Thymus (tissue), 11 donors: ENCODE results near the gene DNAJA3. TPM values are rescaled to one million over a fixed set of nuclear protein-coding genes. Genes with fewer than 3 reads are reported as not detected.

Experiments used
- DNase-seq, 9 donors: peaks; one replicate each; pipeline ENCODE4 v3.0.0-alpha.2; 2013; ENCODE audit warnings: low spot score in 9 of 9, low read depth in 6 of 9, missing footprints in 1 of 9
- H3K27ac ChIP-seq, 2 donors: one replicate each; pipeline ENCODE4 v1.5.1; 2013; ENCODE audit warnings: control low read depth in 1 of 2, low read depth in 1 of 2, low read length in 1 of 2, mild to moderate bottlenecking in 1 of 2, moderate library complexity in 1 of 2
- H3K27me3 ChIP-seq, 2 donors: one replicate each; pipeline ENCODE4 v1.5.1; 2013; ENCODE audit warnings: low read length in 1 of 2; ENCODE audit not compliant: control insufficient read depth in 2 of 2, insufficient read depth in 1 of 2
- H3K36me3 ChIP-seq, 2 donors: one replicate each; pipeline ENCODE4 v1.5.1; 2013; ENCODE audit warnings: low read length in 1 of 2, mild to moderate bottlenecking in 1 of 2, moderate library complexity in 1 of 2; ENCODE audit not compliant: control insufficient read depth in 2 of 2, insufficient read depth in 2 of 2
- H3K4me1 ChIP-seq, 2 donors: one replicate each; pipeline ENCODE4 v1.5.1; 2013; ENCODE audit warnings: low read length in 2 of 2; ENCODE audit not compliant: control insufficient read depth in 2 of 2, insufficient read depth in 2 of 2
- H3K4me3 ChIP-seq, 2 donors: one replicate each; pipeline ENCODE4 v1.5.1; 2013; ENCODE audit warnings: low read length in 2 of 2, control low read depth in 1 of 2, mild to moderate bottlenecking in 1 of 2
- H3K9me3 ChIP-seq, 2 donors: one replicate each; pipeline ENCODE4 v1.5.1; 2013; ENCODE audit warnings: low read length in 1 of 2, mild to moderate bottlenecking in 1 of 2; ENCODE audit not compliant: control insufficient read depth in 2 of 2, insufficient read depth in 1 of 2
- WGBS: extraction: QIAGEN DNeasy Blood & Tissue Kit; methylation state at CpG from one replicate; pipeline ENCODE4 v1.1.7; 2013; 5-methylcytosine and 5-hydroxymethylcytosine counted together
- polyA plus RNA-seq: library from polyadenylated mRNA; stranded (reverse); fragments of 200-250 nt; gene quantifications from one replicate; pipeline ENCODE4 v1.2.3, GENCODE V29; 2013
- total RNA-seq: library from RNA; stranded (reverse); fragments of 120-200 nt; gene quantifications from one replicate; pipeline ENCODE4 v1.2.4, GENCODE V29; 2013
- donor health status: healthy.

The DNAJA3 gene
- total and polyA plus RNA-seq, 2 donors = 25.8 to 28.4 TPM

- Histone ChIP-seq H3K9me3 (peaks cover 0 to 3% of the 10 kb centered on the region in 2 donors), H3K36me3 (peaks cover 47 to 83% of the 10 kb centered on the region in 2 donors), H3K27me3 (no peaks in the 10 kb centered on the region), H3K4me3 (no peak overlapping the region), H3K4me1 (peaks cover 0 to 2% of the 10 kb centered on the region in 2 donors), H3K27ac (no peak overlapping the region)
- no peak for DNase-seq
- 98% methylated on average over 11 of the region's 11 CpGs for WGBS
Measured at GRCh38 chr16:4385789-4386450, 39.7 kb upstream of the DNAJA3 start.

GRCh38 chr16:4386451-4386805 lies 39.2 kb upstream of the DNAJA3 start:
- Histone ChIP-seq H3K4me3 (no peak overlapping the region), H3K27me3 (no peaks in the 10 kb centered on the region), H3K9me3 (peaks cover 0 to 3% of the 10 kb centered on the region in 2 donors), H3K4me1 (peaks cover under 1 to 3% of the 10 kb centered on the region in 2 donors), H3K27ac (no peak overlapping the region), H3K36me3 (peaks cover 47 to 77% of the 10 kb centered on the region in 2 donors)
- no peak for DNase-seq
- 93% methylated on average over 8 of the region's 8 CpGs for WGBS

- peaks cover 47 to 74% of the 10 kb centered on the region in 2 donors for H3K36me3 ChIP-seq
- WGBS = 98% methylated on average over 10 of the region's 10 CpGs
Measured at GRCh38 chr16:4386951-4387565, 38.6 kb upstream of the DNAJA3 start.

GRCh38 chr16:4387781-4388180 lies 37.9 kb upstream of the DNAJA3 start:
- DNase-seq = no peak
- Histone ChIP-seq H3K36me3 (peaks cover 47 to 73% of the 10 kb centered on the region in 2 donors), H3K4me1 (peaks cover 7 to 16% of the 10 kb centered on the region in 2 donors)

More at GRCh38 chr16:4386951-4387565, 38.6 kb upstream of the DNAJA3 start:
- Histone ChIP-seq H3K4me3 (no peak overlapping the region), H3K4me1 (peaks cover 6 to 9% of the 10 kb centered on the region in 2 donors), H3K27me3 (no peaks in the 10 kb centered on the region), H3K9me3 (peaks cover 0 to 3% of the 10 kb centered on the region in 2 donors), H3K27ac (no peak overlapping the region)
- no peak for DNase-seq

GRCh38 chr16:4388271-4389021 lies 37.2 kb upstream of the DNAJA3 start:
- peaks cover 7 to 21% of the 10 kb centered on the region in 2 donors for H3K4me1 ChIP-seq

More at GRCh38 chr16:4387781-4388180, 37.9 kb upstream of the DNAJA3 start:
- WGBS = 98% methylated on average over 20 of the region's 20 CpGs
- H3K9me3 ChIP-seq = peaks cover 0 to 3% of the 10 kb centered on the region in 2 donors
- H3K27me3 ChIP-seq = no peaks in the 10 kb centered on the region
- no peak overlapping the region for H3K4me3 ChIP-seq
- no peak overlapping the region for H3K27ac ChIP-seq

GRCh38 chr16:4389051-4389955 lies 36.4 kb upstream of the DNAJA3 start:
- H3K36me3 ChIP-seq = peaks cover 52 to 74% of the 10 kb centered on the region in 2 donors
- 96% methylated on average over 27 of the region's 27 CpGs for WGBS
- H3K27ac ChIP-seq = no peak overlapping the region
- H3K4me1 ChIP-seq = peaks cover 7 to 21% of the 10 kb centered on the region in 2 donors
- H3K27me3 ChIP-seq = no peaks in the 10 kb centered on the region
- H3K9me3 ChIP-seq = peaks cover 0 to 3% of the 10 kb centered on the region in 2 donors
- no peak overlapping the region for H3K4me3 ChIP-seq
- no peak for DNase-seq

More at GRCh38 chr16:4388271-4389021, 37.2 kb upstream of the DNAJA3 start:
- H3K36me3 ChIP-seq = peaks cover 50 to 75% of the 10 kb centered on the region in 2 donors
- H3K9me3 ChIP-seq = peaks cover 0 to 3% of the 10 kb centered on the region in 2 donors
- H3K4me3 ChIP-seq = no peak overlapping the region
- no peaks in the 10 kb centered on the region for H3K27me3 ChIP-seq
- 97% methylated on average over 19 of the region's 19 CpGs for WGBS
- H3K27ac ChIP-seq = no peak overlapping the region
- no peak for DNase-seq

- H3K27ac ChIP-seq = no peak overlapping the region
- 92% methylated on average over 18 of the region's 18 CpGs for WGBS
- peaks cover 0 to 3% of the 10 kb centered on the region in 2 donors for H3K9me3 ChIP-seq
- H3K4me3 ChIP-seq = no peak overlapping the region
- DNase-seq = no peak
- H3K27me3 ChIP-seq = no peaks in the 10 kb centered on the region
- peaks cover 7 to 21% of the 10 kb centered on the region in 2 donors for H3K4me1 ChIP-seq
- H3K36me3 ChIP-seq = peaks cover 56 to 74% of the 10 kb centered on the region in 2 donors
Measured at GRCh38 chr16:4390266-4391260, 35.1 kb upstream of the DNAJA3 start.
